Heart left ventricle (tissue), 16 donors: ENCODE measurements around the gene TNS3. TPM values are rescaled to one million over a fixed set of nuclear protein-coding genes. Genes with fewer than 3 reads are reported as not detected.

ENCODE experiments used
- ATAC-seq, 4 donors: fragments of 200-7000 bp; cut with Tn5 transposase; one replicate each; pipeline ENCODE4 v1.9.1; 2020 to 2022; ENCODE audit warnings: moderate library complexity in 4 of 4, mild to moderate bottlenecking in 3 of 4, moderate number of reproducible peaks in 1 of 4
- DNase-seq, 5 donors: peaks; one replicate each; pipeline ENCODE4 v3.0.0-alpha.2; 2020
- H3K27ac ChIP-seq, 12 donors: fragments of 200-600 bp; sonication (generic) in 4 of 12; one replicate each; pipeline versions ENCODE4 v1.5.0 to v1.8.0; 2016 to 2022; ENCODE audit warnings: mild to moderate bottlenecking in 2 of 12
- H3K27me3 ChIP-seq, 9 donors: fragments of 200-600 bp; sonication (generic) in 2 of 9; one replicate each; pipeline versions ENCODE4 v1.5.1 to v1.8.0; 2016 to 2022; ENCODE audit warnings: mild to moderate bottlenecking in 3 of 9
- H3K36me3 ChIP-seq, 9 donors: fragments of 200-600 bp; sonication (generic) in 2 of 9; one replicate each; pipeline versions ENCODE4 v1.5.0 to v1.8.0; 2018 to 2022; ENCODE audit warnings: mild to moderate bottlenecking in 2 of 9
- H3K4me1 ChIP-seq, 12 donors: fragments of 200-600 bp; sonication (generic) in 4 of 12; one replicate each; pipeline versions ENCODE4 v1.5.0 to v1.8.0; 2016 to 2022; ENCODE audit warnings: mild to moderate bottlenecking in 3 of 12
- H3K4me3 ChIP-seq, 12 donors: fragments of 200-600 bp; sonication (generic) in 4 of 12; one replicate each; pipeline versions ENCODE4 v1.5.0 to v1.8.0; 2017 to 2022; ENCODE audit warnings: mild to moderate bottlenecking in 9 of 12, moderate library complexity in 4 of 12
- H3K9me3 ChIP-seq, 12 donors: fragments of 200-600 bp; sonication (generic) in 4 of 12; one replicate each; pipeline versions ENCODE4 v1.5.0 to v1.8.0; 2016 to 2022; ENCODE audit warnings: mild to moderate bottlenecking in 1 of 12
- POLR2A ChIP-seq, 2 donors: fragments of 450-650 bp; IDR thresholded peaks; one replicate each; pipeline ENCODE4 v1.6.1; 2017; ENCODE audit warnings: antibody characterized with exemption in 2 of 2, mild to moderate bottlenecking in 2 of 2, moderate library complexity in 2 of 2
- WGBS, 4 donors: extraction: QIAGEN DNeasy Blood & Tissue Kit in 2 of 4; methylation state at CpG; one replicate each; pipeline versions ENCODE4 v1.1.5 to v1.1.7; 2013 to 2018; 5-methylcytosine and 5-hydroxymethylcytosine counted together
- intact Hi-C, 10 donors: fragments of 100-400 bp; cut with DNase I; formaldehyde crosslinking; loops; one replicate each; pipeline versions ENCODE4 v1.11.1 to v1.14.2; 2022
- polyA plus RNA-seq, 2 donors: library from polyadenylated mRNA; stranded (reverse); fragments of 200-250 nt; gene quantifications; one replicate each; pipeline ENCODE4 v1.2.3, GENCODE V29; 2013
- total RNA-seq, 9 donors: library from RNA; depleted of rRNA in 2 of 9; stranded (reverse); fragments of >200 nt in 2 of 9; fragmentation: NEBNext Ultra II Directional in 3 of 9; extraction: Animal tissue kit (Norgen Biotek cat#: 25700) in 3 of 9; gene quantifications; one replicate each; pipeline versions ENCODE4 v1.1.0 to v1.2.4, GENCODE V29; 2016 to 2023
- TF ChIP-seq, protein P1 (sequence below), 12 donors: fragments of 200-600 bp; sonication (generic) in 4 of 12; IDR thresholded peaks; one replicate each; pipeline versions ENCODE4 v1.5.0 to v1.8.0; 2018 to 2022; ENCODE audit warnings: antibody characterized with exemption in 12 of 12, mild to moderate bottlenecking in 5 of 12
- donor health status: ischemic (EF 13 %, LVEDD 7.1; RV severe dilation, severe dysfunction).
- donor health status: healthy with polysubstance abuse.
- donor health status: DM: no; HTN: yes; CAD: no.
- donor health status: DM: no; HTN: no; CAD: no.
- donor health status: ischemic (EF 25% LVEDD 6.9; RV normal size, moderate dysfunction).
- donor health status: ischemic (EF 25% LVEDD 5.7; RV mildly dilated, moderate dysfunction).
- donor health status: healthy.
- donor health status: DM: yes; HTN: yes; CAD: no.
- donor health status: ischemic (EF 35%, LVEDD 5.7; RV mildly dilated, moderate dysfunction).
- donor health status: nonischemic (EF 11% LVEDD 7.7; RV severe dilation, severe dysfunction).
- donor health status: DM: yes; HTN: yes; CAD: no.
- donor health status: PGD.
- donor health status: ischemic (EF 29% LVEDD 5.4; RV normal size, mild dysfunction).
- donor health status: nonischemic (EF 23%, LVEDD 6.1; RV moderate dilation, normal function).

The TNS3 gene
- total and polyA plus RNA-seq, 11 donors = 10.1 to 116 (median 32.7) TPM

DNA sequence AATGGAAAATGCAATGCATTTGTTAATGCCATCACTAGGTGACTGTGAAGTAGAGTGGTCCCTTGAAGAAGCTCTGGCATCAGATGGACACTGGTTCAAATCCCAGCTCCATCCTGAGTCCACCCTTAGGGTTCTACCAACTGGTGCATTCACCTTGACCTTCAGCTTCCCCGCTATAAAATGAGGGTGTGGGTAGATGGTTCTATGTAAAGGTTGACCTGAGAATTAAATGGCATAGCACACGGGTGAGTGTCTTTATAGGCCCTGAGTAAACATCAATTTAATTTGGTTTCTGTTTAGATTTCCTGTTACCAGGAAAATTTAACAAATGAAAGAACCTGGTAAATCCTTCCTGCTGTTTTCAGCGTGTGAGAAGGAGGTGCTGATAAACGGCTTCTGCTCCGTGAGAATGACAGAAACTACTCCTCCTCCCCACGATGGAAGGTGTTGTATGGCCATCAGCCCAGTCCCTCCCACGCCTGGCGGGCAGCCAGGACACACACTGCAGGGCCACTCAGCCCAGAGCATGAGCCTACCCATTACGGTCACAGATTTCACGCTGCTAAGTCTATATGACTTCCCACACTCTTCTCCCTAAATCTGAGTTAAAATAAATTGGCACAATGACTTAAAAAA, 210.1 kb downstream of the TNS3 start:
- peak overlapping the region in 6 of 12 donors; percentile 21 to 51 (median 33) for H3K27ac ChIP-seq
- intact Hi-C loops = loop anchor here in 3 of 10 donors (2.0 to 10.0 kb wide), 4 partner anchors 17 to 107 kb away; no protein-coding TSS in a partner anchor
- H3K4me3 ChIP-seq = no peak overlapping the region
- ATAC-seq (peak; percentile 80 to 89 (median 88)), DNase-seq (peak; percentile 83 to 91 (median 85))
- peaks cover 0 to 62% (median 35%) of the 10 kb centered on the region in 12 donors for H3K4me1 ChIP-seq
- TF ChIP-seq, protein P1, sequence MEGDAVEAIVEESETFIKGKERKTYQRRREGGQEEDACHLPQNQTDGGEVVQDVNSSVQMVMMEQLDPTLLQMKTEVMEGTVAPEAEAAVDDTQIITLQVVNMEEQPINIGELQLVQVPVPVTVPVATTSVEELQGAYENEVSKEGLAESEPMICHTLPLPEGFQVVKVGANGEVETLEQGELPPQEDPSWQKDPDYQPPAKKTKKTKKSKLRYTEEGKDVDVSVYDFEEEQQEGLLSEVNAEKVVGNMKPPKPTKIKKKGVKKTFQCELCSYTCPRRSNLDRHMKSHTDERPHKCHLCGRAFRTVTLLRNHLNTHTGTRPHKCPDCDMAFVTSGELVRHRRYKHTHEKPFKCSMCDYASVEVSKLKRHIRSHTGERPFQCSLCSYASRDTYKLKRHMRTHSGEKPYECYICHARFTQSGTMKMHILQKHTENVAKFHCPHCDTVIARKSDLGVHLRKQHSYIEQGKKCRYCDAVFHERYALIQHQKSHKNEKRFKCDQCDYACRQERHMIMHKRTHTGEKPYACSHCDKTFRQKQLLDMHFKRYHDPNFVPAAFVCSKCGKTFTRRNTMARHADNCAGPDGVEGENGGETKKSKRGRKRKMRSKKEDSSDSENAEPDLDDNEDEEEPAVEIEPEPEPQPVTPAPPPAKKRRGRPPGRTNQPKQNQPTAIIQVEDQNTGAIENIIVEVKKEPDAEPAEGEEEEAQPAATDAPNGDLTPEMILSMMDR (IDR thresholded peaks at IDR 0.05) = no peak
- no peak for TF ChIP-seq POLR2A (IDR thresholded peaks at IDR 0.05)
- no peaks in the 10 kb centered on the region for H3K27me3 ChIP-seq
- H3K9me3 ChIP-seq = no peaks in the 10 kb centered on the region
- 12 to 22% (median 16%) methylated on average over 10 of the region's 10 CpGs for WGBS, 4 donors
- H3K36me3 ChIP-seq = peaks cover 0 to 28% (median 13%) of the 10 kb centered on the region in 9 donors

DNA sequence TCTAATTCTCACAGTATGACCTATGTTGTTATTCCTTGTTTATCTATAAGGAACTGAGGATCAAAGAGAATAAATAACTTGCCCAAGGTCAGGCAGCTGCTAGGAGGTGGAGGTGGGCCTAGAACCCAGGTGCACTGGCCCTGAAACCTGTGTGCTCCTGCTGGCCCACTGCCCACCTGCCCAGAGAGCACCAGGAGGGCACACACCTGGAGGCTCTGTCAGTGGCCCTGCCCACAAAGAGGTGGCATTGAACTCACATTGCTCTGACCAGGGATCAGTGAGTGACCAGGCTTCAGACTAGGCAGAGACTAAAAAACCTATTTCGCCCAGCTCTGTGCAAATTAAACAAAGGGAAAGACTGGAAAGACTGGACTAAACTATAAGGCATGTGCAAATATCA, 210.6 kb downstream of the TNS3 start:
- Histone ChIP-seq H3K4me3 (no peak overlapping the region), H3K36me3 (peaks cover 0 to 34% (median 13%) of the 10 kb centered on the region in 9 donors), H3K27ac (no peak overlapping the region), H3K9me3 (no peaks in the 10 kb centered on the region), H3K4me1 (peaks cover 0 to 62% (median 35%) of the 10 kb centered on the region in 12 donors), H3K27me3 (no peaks in the 10 kb centered on the region)
- 100% methylated on average over 1 of the region's 1 CpG for WGBS, 4 donors
- DNase-seq = no peak
- intact Hi-C loops = loop anchor here in 3 of 10 donors (2.0 to 10.0 kb wide), 4 partner anchors 17 to 107 kb away; no protein-coding TSS in a partner anchor
- TF ChIP-seq POLR2A (IDR thresholded peaks at IDR 0.05) = no peak
- ATAC-seq = no peak

DNA sequence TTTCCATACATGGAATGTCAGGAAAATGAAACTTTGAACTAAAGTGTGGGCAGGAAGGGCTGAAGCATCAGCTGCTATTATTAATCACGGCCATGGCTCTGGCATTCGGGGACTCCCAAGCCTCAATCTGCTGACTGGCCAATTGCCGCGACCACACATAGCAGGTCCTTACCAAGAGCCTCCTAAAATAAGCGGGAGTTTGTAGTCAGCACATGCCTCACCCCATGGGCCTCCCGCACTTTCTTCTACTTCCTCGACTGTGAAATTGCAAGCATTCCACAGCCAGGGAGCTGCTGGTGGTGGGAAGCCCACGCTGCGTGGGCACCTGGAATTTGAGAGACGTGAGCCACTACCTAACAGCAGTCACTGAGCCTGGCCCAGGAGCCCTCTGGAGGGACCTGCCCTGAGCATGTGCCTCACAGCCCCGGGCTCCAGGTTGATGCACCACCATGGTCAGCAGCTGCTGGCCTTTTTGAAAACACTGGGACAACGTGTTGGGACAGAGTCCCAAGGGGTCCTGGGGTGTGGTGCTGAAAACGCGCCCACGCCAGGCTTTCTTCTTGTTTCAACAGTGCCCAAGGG, 211.4 kb downstream of the TNS3 start:
- Histone ChIP-seq H3K9me3 (no peaks in the 10 kb centered on the region), H3K4me3 (no peak overlapping the region), H3K27ac (no peak overlapping the region), H3K4me1 (peaks cover 0 to 54% (median 31%) of the 10 kb centered on the region in 12 donors), H3K36me3 (peaks cover 0 to 40% (median 13%) of the 10 kb centered on the region in 9 donors), H3K27me3 (no peaks in the 10 kb centered on the region)
- no peak for TF ChIP-seq POLR2A (IDR thresholded peaks at IDR 0.05)
- ATAC-seq (no peak), DNase-seq (peak in 2 of 5 donors; percentile 42 to 47)
- WGBS, 4 donors = 63 to 69% (median 66%) methylated on average over 15 of the region's 15 CpGs
- intact Hi-C loops = loop anchor here in 3 of 10 donors (2.0 to 10.0 kb wide), 4 partner anchors 16 to 106 kb away; no protein-coding TSS in a partner anchor

GRCh38 chr7:47369736-47370135, 212.2 kb downstream of the TNS3 start:
- H3K9me3 ChIP-seq = no peaks in the 10 kb centered on the region
- intact Hi-C loops = loop anchor here in 3 of 10 donors (2.0 to 10.0 kb wide), 4 partner anchors 15 to 105 kb away; no protein-coding TSS in a partner anchor
- ATAC-seq (no peak), DNase-seq (no peak)
- H3K4me1 ChIP-seq = peaks cover 0 to 46% (median 25%) of the 10 kb centered on the region in 12 donors
- H3K36me3 ChIP-seq = peaks cover 0 to 40% (median 13%) of the 10 kb centered on the region in 9 donors
- H3K27ac ChIP-seq = no peak overlapping the region
- H3K27me3 ChIP-seq = no peaks in the 10 kb centered on the region
- WGBS, 4 donors = 96 to 99% (median 97%) methylated on average over 3 of the region's 3 CpGs
- TF ChIP-seq, protein P1 (IDR thresholded peaks at IDR 0.05) = no peak
- no peak for TF ChIP-seq POLR2A (IDR thresholded peaks at IDR 0.05)
- H3K4me3 ChIP-seq = no peak overlapping the region

DNA sequence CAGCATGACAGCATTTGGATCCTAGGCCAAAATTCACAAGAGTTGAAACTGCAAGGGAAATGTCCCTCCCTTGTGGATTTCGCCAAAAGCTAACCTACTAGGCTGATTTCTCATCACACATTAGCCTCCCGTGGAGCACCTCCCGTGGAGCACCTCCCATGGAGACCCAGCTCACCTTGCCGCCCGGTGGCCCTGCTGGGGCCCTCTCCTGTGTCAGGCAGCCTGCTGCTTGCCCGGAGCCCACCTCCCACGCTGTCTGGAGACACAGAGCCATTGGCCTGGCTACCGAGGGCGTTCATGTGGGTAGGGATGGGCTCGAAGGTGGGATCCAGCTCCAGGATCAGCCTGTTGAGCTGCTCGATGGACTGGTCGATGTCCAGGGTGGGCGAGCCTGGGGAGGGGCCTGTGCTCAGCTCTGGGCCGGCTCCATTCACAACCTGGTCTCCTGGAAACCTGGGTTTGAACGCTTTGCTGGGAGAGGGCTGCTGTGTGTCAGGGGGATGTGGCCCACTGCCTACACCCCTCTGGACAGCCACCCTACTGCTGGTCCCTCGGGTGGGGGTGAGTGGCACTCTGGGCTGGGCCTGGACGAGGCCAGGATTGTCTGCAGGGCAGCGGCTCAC, 213.6 kb downstream of the TNS3 start:
- H3K27ac ChIP-seq = no peak overlapping the region
- intact Hi-C loops = no loop called here
- DNase-seq (no peak), ATAC-seq (no peak)
- TF ChIP-seq, protein P1 (IDR thresholded peaks at IDR 0.05) = no peak
- TF ChIP-seq POLR2A (IDR thresholded peaks at IDR 0.05) = no peak
- no peak overlapping the region for H3K4me3 ChIP-seq
- H3K27me3 ChIP-seq = no peaks in the 10 kb centered on the region
- H3K36me3 ChIP-seq = peaks cover 0 to 54% (median 13%) of the 10 kb centered on the region in 9 donors
- 91 to 95% (median 95%) methylated on average over 7 to 18 of the region's 18 CpGs for WGBS, 4 donors
- H3K9me3 ChIP-seq = no peaks in the 10 kb centered on the region
- H3K4me1 ChIP-seq = peaks cover 0 to 32% (median 17%) of the 10 kb centered on the region in 12 donors
